H9 (cell line): ENCODE results near the gene MYB. TPM values are rescaled to one million over a fixed set of nuclear protein-coding genes. Genes with fewer than 3 reads are reported as not detected.

Experiments used
- DNase-seq: peaks from one replicate; pipeline ENCODE4 v3.0.0-alpha.2; 2017
- H2AFZ ChIP-seq: one replicate; pipeline ENCODE4 v1.6.1; 2013; ENCODE audit warnings: mild to moderate bottlenecking, low read length, control low read depth, moderate library complexity
- H2AK5ac ChIP-seq: 2 replicates; pipeline ENCODE4 v1.6.1; 2013; ENCODE audit warnings: low read length, control low read depth, mixed read lengths; ENCODE audit not compliant: insufficient read length
- H2BK120ac ChIP-seq: one replicate; pipeline ENCODE4 v1.6.1; 2013; ENCODE audit warnings: low read depth, mild to moderate bottlenecking, low read length, control low read depth, inconsistent platforms; ENCODE audit not compliant: poor library complexity, severe bottlenecking
- H2BK12ac ChIP-seq: 2 replicates; pipeline ENCODE4 v1.6.1; 2013; ENCODE audit warnings: low read length, control low read depth, mixed read lengths, low read depth; ENCODE audit not compliant: insufficient read length
- H2BK15ac ChIP-seq: 2 replicates; pipeline ENCODE4 v1.6.1; 2013; ENCODE audit warnings: low read depth, low read length, control low read depth
- H2BK20ac ChIP-seq: one replicate; pipeline ENCODE4 v1.6.1; 2013; ENCODE audit warnings: low read depth, mild to moderate bottlenecking, low read length, control low read depth, inconsistent platforms; ENCODE audit not compliant: poor library complexity, severe bottlenecking
- H2BK5ac ChIP-seq: 2 replicates; pipeline ENCODE4 v1.6.1; 2013; ENCODE audit warnings: low read length, control low read depth, mixed read lengths; ENCODE audit not compliant: insufficient read length
- H3K14ac ChIP-seq: 2 replicates; pipeline ENCODE4 v1.6.1; 2013; ENCODE audit warnings: low read length, control low read depth; ENCODE audit not compliant: insufficient read depth
- H3K18ac ChIP-seq: 2 replicates; pipeline ENCODE4 v1.6.1; 2013; ENCODE audit warnings: low read depth, mild to moderate bottlenecking, mixed read lengths, low read length, control low read depth; ENCODE audit not compliant: insufficient read length
- H3K23ac ChIP-seq: 2 replicates; pipeline ENCODE4 v1.6.1; 2013; ENCODE audit warnings: low read length, control low read depth, mixed read lengths, low read depth; ENCODE audit not compliant: insufficient read length
- H3K23me2 ChIP-seq: 2 replicates; pipeline ENCODE4 v1.6.1; 2013; ENCODE audit warnings: low read depth, mild to moderate bottlenecking, mixed read lengths, low read length, control low read depth; ENCODE audit not compliant: insufficient read length, poor library complexity, severe bottlenecking
- H3K27ac ChIP-seq: 2 replicates; pipeline ENCODE4 v1.5.1; 2013; ENCODE audit warnings: low read length, control low read depth, mixed read lengths, low read depth; ENCODE audit not compliant: insufficient read length
- H3K27me3 ChIP-seq: 2 replicates; pipeline ENCODE4 v1.6.1; 2013; ENCODE audit warnings: low read length, control low read depth, inconsistent platforms; ENCODE audit not compliant: insufficient read depth
- H3K4ac ChIP-seq: 2 replicates; pipeline ENCODE4 v1.6.1; 2013; ENCODE audit warnings: low read depth, mild to moderate bottlenecking, control low read depth, inconsistent platforms, low read length, moderate library complexity
- H3K4me1 ChIP-seq: 2 replicates; pipeline ENCODE4 v1.6.1; 2013; ENCODE audit warnings: low read length, control low read depth, inconsistent platforms; ENCODE audit not compliant: insufficient read depth
- H3K4me2 ChIP-seq: 2 replicates; pipeline ENCODE4 v1.6.1; 2013; ENCODE audit warnings: low read length, control low read depth, mixed read lengths; ENCODE audit not compliant: insufficient read length, insufficient read depth
- H3K56ac ChIP-seq: 2 replicates; pipeline ENCODE4 v1.6.1; 2013; ENCODE audit warnings: low read depth, mild to moderate bottlenecking, mixed read lengths, low read length, control low read depth; ENCODE audit not compliant: insufficient read length
- H3K79me1 ChIP-seq: 2 replicates; pipeline ENCODE4 v1.6.1; 2013; ENCODE audit warnings: low read depth, mild to moderate bottlenecking, moderate library complexity, low read length, control low read depth, inconsistent platforms; ENCODE audit not compliant: insufficient read depth, poor library complexity, severe bottlenecking
- H3K79me2 ChIP-seq: 2 replicates; pipeline ENCODE4 v1.6.1; 2013; ENCODE audit warnings: low read length, control low read depth, inconsistent platforms; ENCODE audit not compliant: insufficient read depth
- H3K9ac ChIP-seq: 2 replicates; pipeline ENCODE4 v1.6.1; 2013; ENCODE audit warnings: low read length, control low read depth, mixed read lengths; ENCODE audit not compliant: insufficient read length; ENCODE audit errors: extremely low read depth
- H3K9me3 ChIP-seq: one replicate; pipeline ENCODE4 v1.6.1; 2013; ENCODE audit warnings: low read depth, low read length, inconsistent platforms; ENCODE audit not compliant: control insufficient read depth
- H3T11ph ChIP-seq: one replicate; pipeline ENCODE4 v1.6.1; 2013; ENCODE audit warnings: mild to moderate bottlenecking, low read length, control low read depth, inconsistent platforms
- H4K20me1 ChIP-seq: one replicate; pipeline ENCODE4 v1.6.1; 2013; ENCODE audit not compliant: control insufficient read depth, insufficient read length, insufficient read depth
- H4K5ac ChIP-seq: 2 replicates; pipeline ENCODE4 v1.6.1; 2013; ENCODE audit warnings: low read depth, mild to moderate bottlenecking, mixed read lengths, low read length, control low read depth; ENCODE audit not compliant: insufficient read length
- H4K8ac ChIP-seq: replicated peaks from 2 replicates; pipeline ENCODE4 v1.6.1; 2013; ENCODE audit warnings: low read length, control low read depth, mixed read lengths, low read depth; ENCODE audit not compliant: insufficient read length
- H4K91ac ChIP-seq: 2 replicates; pipeline ENCODE4 v1.6.1; 2013; ENCODE audit warnings: low read depth, mild to moderate bottlenecking, moderate library complexity, mixed read lengths, low read length, control low read depth; ENCODE audit not compliant: insufficient read length
- H3K27ac Mint-ChIP-seq, 3 experiments: 2 replicates in 2 of 3; 3 replicates in 1 of 3; pipeline ENCODE4 v1.8.0; 2020 to 2021; ENCODE audit warnings: mixed read lengths in 3 of 3, mild to moderate bottlenecking in 1 of 3, moderate library complexity in 1 of 3
- H3K27me3 Mint-ChIP-seq: 2 replicates; pipeline ENCODE4 v1.8.0; 2021; ENCODE audit warnings: low read depth, mild to moderate bottlenecking, moderate library complexity, mixed read lengths
- H3K36me3 Mint-ChIP-seq, 3 experiments: 2 replicates in 2 of 3; 3 replicates in 1 of 3; pipeline ENCODE4 v1.8.0; 2020 to 2021; ENCODE audit warnings: low read depth in 3 of 3, mixed read lengths in 3 of 3; ENCODE audit not compliant: insufficient read depth in 1 of 3
- H3K4me1 Mint-ChIP-seq, 2 experiments: 2 replicates each; pipeline ENCODE4 v1.8.0; 2020; ENCODE audit warnings: mixed read lengths in 2 of 2
- H3K4me3 Mint-ChIP-seq, 2 experiments: 2 replicates in 1 of 2; 3 replicates in 1 of 2; pipeline ENCODE4 v1.8.0; 2020 to 2021; ENCODE audit warnings: mild to moderate bottlenecking in 2 of 2, mixed read lengths in 2 of 2, moderate library complexity in 1 of 2
- H3K9me3 Mint-ChIP-seq, 2 experiments: 2 replicates in 1 of 2; 3 replicates in 1 of 2; pipeline ENCODE4 v1.8.0; 2020; ENCODE audit warnings: mild to moderate bottlenecking in 2 of 2, mixed read lengths in 2 of 2, moderate library complexity in 1 of 2
- CTCF ChIP-seq: fragments of 200-600 bp; sonication (generic); conservative IDR thresholded peaks from 3 replicates; pipeline ENCODE4 v1.8.0; 2021; ENCODE audit warnings: antibody characterized with exemption, mild to moderate bottlenecking
- WGBS: extraction: QIAGEN DNeasy Blood & Tissue Kit; methylation state at CpG from one replicate; pipeline ENCODE4 v1.1.7; 2013; ENCODE audit warnings: missing lambda C conversion rate, low lambda C conversion rate, mixed read lengths; ENCODE audit not compliant: insufficient read length; ENCODE audit errors: extremely low coverage; 5-methylcytosine and 5-hydroxymethylcytosine counted together
- total RNA-seq: library from RNA; stranded (reverse); gene quantifications from 2 replicates; pipeline ENCODE4 v1.2.1, GENCODE V29; 2021

MYB gene
- total RNA-seq, 1 experiment from 2014 or later = 5.8 TPM

GRCh38 chr6:135167617-135168016 lies 13.5 kb upstream of the MYB start:
- WGBS = no CpG with 5 or more reads among the region's 1 CpG
- H3K18ac ChIP-seq = no peak overlapping the region
- H2BK20ac ChIP-seq = no peak overlapping the region
- Mint-ChIP-seq H3K36me3 (no peaks in the 10 kb centered on the region), H3K27ac (no peak overlapping the region), H3K4me3 (no peak overlapping the region), H3K27me3 (no peaks in the 10 kb centered on the region), H3K9me3 (no peaks in the 10 kb centered on the region), H3K4me1 (peaks cover 0 to 3% of the 10 kb centered on the region in 2 experiments; a peak in 1 of 4 replicates)
- H3K27me3 ChIP-seq = no peaks in the 10 kb centered on the region
- H4K5ac ChIP-seq = no peak overlapping the region
- no peak overlapping the region for H3T11ph ChIP-seq
- no peak overlapping the region for H3K27ac ChIP-seq
- H3K79me2 ChIP-seq = no peaks in the 10 kb centered on the region
- no peak overlapping the region for H2BK15ac ChIP-seq
- no peak overlapping the region for H4K8ac ChIP-seq
- no peak overlapping the region for H2BK5ac ChIP-seq
- no peaks in the 10 kb centered on the region for H3K79me1 ChIP-seq
- no peak for DNase-seq
- H3K4me1 ChIP-seq = no peaks in the 10 kb centered on the region
- no peak overlapping the region for H2BK120ac ChIP-seq
- no peak overlapping the region for H3K9ac ChIP-seq
- no peak overlapping the region for H3K4ac ChIP-seq
- H2AFZ ChIP-seq = no peak overlapping the region
- H3K9me3 ChIP-seq = no peaks in the 10 kb centered on the region
- H3K4me2 ChIP-seq = no peak overlapping the region
- no peak for TF ChIP-seq CTCF
- no peak overlapping the region for H2BK12ac ChIP-seq
- H3K14ac ChIP-seq = no peak overlapping the region
- no peaks in the 10 kb centered on the region for H4K20me1 ChIP-seq
- no peak overlapping the region for H2AK5ac ChIP-seq
- no peak overlapping the region for H3K56ac ChIP-seq
- no peak overlapping the region for H3K23ac ChIP-seq
- no peaks in the 10 kb centered on the region for H3K23me2 ChIP-seq
- no peak overlapping the region for H4K91ac ChIP-seq
